HG02852 (cell line): Measurements from ENCODE around the gene DYNLL1.
"Not testable (repeated sequence)": the region's sequence is repeated elsewhere in the genome, so short reads cannot be mapped to it uniquely, and the experiment has no call there.

Experiments used
- ATAC-seq: cut with Tn5 transposase; IDR thresholded peaks from one replicate; pipeline ENCODE4 v1.9.1; 2021; ENCODE audit warnings: mild to moderate bottlenecking, moderate library complexity; ENCODE audit not compliant: unreplicated experiment

The DYNLL1 gene

DNA sequence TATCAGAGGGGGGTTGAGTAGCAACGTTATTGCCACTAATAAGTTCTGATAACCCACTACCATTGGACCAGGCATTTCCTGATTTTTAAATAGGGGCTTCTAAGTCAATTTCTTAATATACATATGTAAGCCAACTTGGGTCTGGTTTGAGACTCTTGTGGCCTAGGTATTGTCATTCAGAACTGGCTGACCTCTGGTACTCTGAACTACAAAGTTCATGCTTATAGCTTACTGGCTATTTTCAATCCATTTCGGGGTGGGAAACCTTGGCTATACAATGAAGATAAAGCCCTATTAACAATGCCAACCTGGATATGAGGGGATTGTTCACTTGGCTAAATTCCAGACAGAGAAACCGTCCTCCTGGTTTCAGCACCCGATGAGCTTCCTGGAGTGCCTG is 8.7 kb downstream of the DYNLL1 start:
- ATAC-seq: no peak

DNA sequence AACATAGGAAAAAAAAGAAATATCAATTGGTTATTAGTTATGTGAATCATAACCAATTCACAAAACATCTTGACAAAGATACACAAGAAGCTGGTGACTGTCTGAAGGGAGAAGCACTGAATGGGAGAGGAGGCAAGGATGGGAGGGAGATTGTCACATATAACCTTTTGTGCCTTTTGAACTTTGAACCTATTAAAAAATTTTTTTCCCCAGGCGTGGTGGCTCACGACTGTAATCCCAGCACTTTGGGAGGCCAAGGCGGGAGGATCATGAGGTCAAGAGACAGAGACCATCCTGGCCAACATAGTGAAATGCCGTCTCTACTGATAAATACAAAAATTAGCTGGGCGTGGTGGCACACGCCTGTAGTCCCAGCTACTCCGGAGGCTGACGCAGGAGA is 12.6 kb downstream of the DYNLL1 start:
- ATAC-seq: no peak

DNA sequence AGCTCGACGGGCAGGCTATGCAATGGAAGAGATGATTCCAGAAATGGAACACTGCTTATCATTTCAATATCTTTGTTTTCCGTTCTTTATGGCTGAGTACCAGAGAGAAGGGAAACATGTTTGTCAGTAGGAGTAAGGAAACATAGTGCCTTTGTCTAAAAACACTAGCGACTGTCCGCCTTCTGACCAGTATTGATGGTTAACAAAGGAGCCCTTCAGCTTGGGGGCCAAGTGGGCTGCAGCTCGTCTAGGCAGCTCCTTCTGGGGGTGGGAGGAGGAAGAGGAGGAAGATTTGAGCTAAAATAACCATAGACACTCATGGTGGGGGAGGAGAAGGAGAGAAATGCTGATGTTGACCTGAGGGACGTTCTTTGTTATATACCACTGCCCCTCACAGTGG is 18.1 kb downstream of the DYNLL1 start:
- no peak for ATAC-seq

DNA sequence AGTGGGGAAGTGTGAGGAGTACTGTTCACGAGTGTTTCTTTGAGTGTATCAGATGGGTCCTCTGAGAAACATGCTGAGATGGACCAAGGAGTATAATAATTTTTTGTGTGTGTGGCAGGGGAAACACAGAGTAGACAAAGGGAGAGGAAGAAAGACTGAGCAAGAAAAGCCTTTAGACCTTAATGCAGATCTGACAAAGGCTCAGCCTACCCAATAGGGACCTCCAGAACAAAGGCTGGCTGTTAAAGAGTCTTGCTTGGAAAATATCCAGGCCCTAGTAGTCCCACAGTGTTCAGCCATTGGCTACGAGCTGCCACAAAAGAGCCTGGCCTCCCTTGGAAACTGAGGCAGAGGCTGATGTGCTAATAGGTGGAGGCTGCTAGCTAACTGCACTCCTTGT is 19.6 kb downstream of the DYNLL1 start:
- no peak for ATAC-seq

DNA sequence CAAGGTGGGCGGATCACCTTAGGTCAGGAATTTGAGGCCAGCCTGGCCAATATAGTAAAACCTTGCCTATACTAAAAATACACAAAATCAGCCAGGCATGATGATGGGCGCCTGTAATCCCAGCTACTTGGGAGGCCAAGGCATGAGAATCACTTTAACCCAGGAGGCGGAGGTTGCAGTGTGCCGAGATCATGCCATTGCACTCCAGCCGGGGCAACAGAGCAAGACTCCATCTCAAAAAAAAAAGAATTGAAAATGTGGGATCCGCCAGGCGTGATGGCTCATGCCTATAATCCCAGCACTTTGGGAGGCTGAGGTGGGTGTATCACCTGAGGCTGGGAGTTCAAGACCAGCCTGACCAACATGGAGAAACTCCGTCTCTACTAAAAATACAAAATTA is 23.4 kb downstream of the DYNLL1 start:
- ATAC-seq: not testable (repeated sequence)

DNA sequence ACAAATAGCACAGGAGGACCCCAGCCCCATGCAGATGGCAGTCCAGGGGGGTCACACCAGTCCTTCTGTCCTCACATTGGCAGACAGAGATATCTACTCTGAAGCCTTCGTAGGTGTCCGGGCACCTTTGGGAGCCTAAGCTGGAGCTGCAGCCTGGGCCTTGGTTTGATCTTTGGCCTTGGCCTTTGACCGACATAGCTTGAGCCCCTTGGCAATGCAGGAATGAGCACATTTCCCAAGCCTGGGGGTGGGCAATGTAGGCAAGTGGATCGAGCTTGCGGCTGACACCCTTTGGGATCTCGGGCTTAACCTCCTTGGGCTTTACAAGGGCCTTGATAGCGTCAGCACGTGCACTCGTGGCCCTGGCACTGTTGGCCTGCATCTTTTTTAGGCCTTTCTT is 26.7 kb downstream of the DYNLL1 start:
- ATAC-seq: no peak

DNA sequence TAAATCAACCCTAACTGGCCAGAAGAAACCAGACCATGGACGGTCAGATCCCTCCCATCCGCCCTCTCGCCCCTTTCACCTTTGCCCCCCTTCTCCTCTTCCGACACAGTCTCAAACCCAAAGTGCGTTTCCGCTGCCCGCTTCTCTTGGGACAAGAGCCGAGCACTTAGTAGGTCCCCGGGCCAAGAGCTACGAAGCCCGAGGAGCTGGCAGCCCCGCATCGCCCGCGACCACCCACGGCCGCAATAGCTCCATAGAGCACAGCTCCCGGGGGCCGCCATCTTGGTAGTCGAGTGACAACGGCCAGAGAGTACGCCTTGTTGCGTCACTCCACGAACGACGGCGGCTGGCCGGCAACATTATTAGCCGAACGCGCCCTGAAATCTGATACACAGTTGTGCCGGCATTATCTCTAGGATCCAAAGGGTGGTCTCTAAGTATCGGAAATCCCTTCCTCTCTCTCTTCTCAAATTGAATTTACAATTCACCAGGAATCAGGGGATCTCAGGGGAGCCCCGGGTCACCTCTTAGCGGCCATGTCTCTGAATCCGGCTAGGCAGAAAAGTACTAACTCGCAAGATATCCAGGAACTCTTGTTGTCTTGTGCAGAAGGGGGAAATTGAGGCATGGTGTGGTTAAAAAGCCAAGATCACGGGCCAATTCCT is 33.1 kb downstream of the DYNLL1 start, which contains the start of gene COQ5:
Gene COQ5 (minus strand): TSS at position 298 of the 665 bp plus-strand sequence. CDS start 17 bp downstream, at position 281.
- peak; percentile 72 for ATAC-seq

DNA sequence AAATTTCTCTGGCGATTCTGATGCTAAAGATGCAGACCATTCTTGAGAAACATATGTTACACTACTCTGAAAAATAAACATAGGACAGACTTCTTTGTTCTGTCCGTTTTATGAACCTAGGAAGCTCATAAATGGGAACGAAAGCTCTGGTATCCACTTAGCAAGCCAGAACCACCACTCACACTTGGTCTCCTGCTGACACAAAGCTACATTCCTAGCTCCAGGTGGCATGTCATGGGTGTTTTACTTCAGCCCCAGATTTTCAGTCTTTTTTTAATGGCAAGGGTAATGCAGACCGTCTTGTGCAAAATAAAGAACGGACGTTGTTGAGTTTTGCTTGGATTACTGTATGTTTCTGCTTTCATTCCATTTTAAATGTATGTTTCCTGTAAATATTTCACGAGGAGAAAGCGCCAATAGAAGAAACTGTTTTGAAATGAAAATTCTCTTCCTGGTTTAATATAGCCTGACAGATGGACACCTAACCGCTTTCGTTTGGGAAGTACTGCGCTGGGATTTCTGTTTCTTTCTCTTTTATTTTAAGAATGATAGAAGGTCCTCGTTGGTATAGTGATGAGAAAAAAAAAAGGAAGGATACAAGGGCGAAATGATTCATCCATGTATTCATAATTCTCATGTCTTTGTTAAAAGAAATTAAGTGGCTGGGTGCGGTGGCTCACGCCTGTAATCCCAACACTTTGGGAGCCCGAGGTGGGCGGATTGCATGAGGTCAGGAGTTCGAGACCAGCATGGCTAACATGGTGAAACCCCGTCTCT is 33.9 kb downstream of the DYNLL1 start:
- ATAC-seq: no peak

DNA sequence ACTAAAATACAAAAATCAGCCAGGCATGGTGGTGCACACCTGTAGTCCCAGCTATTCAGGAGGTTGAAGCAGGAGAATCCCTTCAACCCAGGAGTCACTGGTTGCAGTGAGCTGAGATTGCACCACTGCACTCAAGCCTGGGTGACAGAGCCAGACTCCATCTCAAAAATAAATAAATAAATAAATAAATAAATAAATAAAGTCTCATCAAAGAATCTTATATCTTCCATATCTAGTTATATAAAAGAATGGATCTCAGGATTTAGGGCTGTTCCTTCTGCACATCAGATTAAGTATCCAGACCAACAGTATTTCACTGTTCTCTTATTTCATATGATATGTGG is 34.5 kb downstream of the DYNLL1 start:
- ATAC-seq: not testable (repeated sequence)

DNA sequence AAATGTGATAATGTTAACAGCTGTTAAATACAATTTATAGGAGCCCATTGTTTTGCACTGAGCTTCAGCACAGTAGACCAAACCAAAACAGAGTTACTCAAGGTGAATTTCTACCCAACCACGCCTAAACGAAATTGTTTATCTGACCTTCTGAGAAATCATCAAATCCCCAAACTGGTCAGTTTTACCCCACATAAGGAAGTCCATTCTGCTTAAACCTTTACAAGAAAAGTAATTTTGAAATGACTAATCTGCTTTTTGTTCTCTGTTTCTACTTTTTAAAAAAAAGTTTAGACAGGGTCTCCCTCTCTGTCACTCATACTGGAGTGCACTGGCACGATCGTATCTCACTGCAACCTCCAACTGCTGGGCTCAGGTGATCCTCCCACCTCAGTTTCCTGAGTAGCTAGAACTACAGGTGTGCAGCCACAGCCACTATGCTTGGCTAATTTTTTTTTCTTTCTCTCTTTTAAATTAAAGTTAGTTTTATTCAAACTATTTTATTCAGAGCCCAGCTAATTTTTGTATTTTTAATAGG is 36.9 kb downstream of the DYNLL1 start:
- no peak for ATAC-seq

DNA sequence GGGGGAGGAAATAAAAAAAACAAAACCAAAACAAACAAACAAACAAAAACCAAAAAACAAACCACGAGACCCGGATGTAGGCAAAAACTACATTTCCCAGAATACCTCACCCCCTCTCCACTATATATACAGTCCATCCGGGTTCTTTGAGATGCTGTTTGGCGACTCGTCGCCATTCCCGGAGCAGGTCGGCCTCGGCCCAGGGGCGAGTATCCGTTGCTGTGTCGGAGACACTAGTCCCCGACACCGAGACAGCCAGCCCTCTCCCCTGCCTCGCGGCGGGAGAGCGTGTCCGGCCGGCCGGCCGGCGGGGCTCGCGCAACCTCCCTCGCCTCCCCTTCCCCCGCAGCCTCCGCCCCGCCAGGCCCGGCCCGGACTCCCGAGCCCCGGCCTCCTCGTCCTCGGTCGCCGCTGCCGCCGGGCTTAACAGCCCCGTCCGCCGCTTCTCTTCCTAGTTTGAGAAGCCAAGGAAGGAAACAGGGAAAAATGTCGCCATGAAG is 38.3 kb downstream of the DYNLL1 start, which contains the start of gene RNF10:
Gene RNF10 (plus strand): TSS at position 154 of the 500 bp plus-strand sequence. CDS start 456 bp downstream, outside the sequence.
- no peak for ATAC-seq

DNA sequence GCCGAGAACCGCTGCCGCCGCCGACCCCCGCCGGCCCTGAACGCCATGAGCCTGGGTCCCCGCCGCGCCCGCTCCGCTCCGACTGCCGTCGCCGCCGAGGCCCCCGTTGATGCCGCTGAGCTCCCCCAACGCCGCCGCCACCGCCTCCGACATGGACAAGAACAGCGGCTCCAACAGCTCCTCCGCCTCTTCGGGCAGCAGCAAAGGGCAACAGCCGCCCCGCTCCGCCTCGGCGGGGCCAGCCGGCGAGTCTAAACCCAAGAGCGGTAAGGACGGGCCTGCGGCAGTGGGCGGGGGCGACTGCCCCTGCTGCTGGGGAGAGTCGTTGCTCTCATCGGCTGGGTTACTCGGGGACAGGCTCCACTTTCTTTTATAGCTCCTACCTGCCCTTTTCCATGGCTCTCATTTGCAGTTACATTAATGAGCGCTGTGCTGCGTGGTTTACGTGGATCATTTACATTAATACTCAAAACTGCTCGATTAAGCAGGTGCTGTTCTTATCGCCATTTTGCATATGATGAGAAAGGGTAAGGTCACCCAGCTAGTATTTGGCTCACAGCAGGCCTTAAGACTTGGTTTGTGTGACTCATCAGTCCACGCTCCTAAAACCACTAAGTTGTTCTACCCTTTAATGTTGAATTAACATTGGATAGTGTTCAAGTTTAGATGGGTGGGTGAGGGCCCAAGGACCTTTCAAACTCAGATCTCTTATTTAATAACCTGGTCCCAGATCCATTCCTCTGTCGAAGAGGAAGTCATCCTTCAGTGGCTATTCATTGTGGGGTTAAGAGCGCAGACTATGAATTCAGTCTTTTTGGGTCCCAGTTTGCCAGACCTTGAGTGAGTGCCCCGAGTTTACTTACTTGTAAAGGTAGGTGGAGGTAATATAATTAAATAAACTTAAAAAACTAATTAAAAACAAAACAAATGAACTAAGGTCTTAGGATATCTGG is 39.1 kb downstream of the DYNLL1 start:
- no peak for ATAC-seq

DNA sequence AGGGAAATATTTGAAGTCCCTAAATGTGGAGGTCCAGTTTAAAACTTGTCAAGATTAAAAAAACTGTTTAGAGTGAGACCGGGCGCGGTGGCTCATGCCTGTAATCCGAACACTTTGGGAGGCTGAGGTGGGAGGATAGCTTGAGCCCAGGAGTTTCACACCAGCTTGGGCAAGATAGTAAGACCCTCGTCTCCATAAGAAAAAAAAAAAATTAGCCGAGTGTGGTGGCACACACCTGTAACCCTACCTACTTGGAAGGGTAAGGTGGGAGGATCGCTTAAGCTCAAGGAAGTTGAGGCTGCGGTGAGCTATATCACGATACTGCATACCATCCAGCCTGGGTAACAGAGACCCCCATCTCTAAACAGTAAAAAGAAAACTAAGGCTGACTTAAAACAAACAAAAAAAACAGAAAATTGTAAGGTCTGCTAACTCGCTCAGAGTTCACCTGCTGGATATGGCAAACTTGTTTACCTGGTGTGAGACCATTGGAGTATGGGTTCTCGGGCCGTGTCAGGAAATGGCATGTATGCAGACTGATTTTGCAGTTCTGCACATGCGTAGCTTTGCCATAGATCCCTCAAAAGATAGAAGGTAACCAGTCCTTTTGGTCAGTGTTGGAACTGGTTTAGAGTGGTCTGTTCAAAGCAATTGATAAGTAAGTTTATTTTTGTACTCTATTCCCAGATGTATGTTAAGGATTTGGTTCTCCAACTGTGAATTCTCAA is 40.3 kb downstream of the DYNLL1 start:
- ATAC-seq: no peak

DNA sequence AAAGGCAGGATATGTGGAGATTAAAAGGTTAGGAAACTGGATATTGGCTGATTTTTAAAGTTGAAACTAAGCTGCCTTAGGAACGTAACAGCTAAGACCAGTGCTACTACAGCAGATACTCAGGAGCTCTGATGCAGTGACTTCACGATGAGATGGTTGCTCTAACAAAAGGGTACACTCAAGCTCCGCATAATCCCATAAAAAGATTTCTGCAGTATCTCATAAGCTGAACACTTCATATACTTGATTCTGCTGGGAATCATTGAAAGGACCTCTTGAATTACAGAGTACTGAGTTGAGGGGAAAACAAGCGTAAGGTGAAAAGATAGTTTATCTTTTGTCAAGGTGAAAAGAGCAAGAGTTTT is 41.9 kb downstream of the DYNLL1 start:
- no peak for ATAC-seq

DNA sequence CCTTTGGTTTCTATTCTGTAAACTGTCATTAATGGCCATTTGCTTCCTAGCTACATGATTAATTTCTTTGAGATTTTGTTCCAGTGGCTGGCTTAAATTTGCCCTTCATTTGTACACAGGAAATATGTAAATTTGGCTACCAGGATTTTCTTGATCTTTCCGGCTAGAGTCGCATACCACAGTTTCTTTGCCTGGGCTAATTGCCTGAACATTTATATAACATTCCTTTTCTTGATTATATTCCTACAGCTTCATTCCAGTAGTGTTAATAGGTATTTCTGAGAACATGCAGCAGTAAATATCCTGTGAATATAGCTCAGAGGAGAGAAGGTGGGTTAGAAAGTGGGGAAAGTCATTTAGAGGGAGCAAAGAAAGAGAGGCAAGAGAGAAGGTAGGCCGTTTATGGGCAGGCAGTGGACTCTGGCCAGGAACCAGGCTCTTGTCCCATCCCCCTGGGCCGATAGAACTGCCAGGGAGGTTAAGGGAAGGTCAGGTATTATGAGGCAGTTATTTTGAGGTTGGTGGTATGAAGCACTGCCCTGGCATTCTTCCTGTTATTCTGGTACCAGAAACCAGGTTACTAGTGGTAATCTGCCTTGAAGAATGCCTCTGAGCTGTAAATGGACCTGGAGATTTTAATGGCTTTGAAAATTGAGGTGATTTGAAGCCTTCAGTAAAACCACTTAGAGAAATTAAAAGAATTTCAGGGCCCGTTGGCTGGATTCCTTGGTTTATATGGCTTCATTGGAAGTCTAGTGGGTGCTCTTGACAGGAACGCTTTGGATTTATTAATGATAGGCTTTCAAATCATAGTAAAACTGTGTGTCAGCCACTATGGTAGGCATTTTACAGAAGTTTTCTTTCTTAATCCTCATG is 42.6 kb downstream of the DYNLL1 start:
- ATAC-seq: no peak

DNA sequence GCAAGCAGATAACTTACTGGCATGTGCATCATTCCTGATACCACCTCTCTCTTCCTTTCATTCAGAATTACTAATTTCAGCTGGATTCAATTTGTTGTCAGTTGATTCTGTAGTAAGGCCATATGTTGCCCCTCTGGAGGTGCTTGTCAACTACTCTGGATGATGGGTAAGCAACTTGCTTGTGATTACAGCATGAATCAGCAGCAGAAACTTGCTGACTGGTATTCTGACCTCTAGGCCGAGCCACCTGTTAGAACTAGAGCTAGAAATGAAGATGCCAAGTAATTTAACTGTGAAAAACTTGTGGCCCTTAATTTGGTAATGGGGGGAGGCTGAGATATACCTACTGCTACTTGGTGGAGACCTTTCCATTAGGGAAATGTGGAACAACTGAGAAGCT is 43.4 kb downstream of the DYNLL1 start:
- no peak for ATAC-seq

DNA sequence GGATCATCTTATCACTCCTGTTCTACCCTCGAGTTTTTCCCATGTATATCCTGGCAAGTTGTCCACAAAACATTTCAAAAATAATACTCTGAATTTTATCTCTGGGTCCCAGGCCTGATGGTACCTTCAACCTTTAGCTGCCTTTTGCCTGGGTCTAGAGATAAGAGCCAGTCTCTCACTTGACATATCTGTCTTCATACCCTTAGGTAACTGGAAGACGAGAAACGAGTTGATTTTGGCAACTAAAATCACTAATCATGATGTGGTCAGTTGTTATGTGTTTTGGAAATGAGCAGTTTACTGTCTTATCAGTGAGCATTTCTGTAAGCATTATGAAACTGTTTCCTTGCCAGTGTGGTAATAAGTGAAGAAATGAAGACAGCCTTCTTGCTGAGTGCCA is 44.5 kb downstream of the DYNLL1 start:
- ATAC-seq: no peak

DNA sequence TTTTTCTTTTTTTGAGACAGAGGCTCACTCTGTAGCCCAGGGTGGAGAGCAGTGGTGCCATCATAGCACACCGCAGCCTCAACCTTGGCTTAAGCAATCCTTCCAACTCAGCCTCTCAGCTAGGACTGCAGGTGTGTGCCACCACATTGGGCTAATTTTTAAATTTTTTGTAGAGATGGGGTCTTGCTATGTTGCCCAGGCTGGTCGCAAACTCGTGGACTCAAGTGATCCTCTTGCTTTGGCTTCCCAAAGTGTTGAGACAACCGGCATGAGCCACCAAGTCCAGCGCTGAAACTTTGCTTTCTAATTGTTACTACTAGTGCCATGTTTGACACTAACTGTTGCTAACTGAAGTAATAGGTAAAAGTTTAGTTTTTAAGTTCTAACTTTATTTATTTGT is 46.3 kb downstream of the DYNLL1 start:
- ATAC-seq: no peak

DNA sequence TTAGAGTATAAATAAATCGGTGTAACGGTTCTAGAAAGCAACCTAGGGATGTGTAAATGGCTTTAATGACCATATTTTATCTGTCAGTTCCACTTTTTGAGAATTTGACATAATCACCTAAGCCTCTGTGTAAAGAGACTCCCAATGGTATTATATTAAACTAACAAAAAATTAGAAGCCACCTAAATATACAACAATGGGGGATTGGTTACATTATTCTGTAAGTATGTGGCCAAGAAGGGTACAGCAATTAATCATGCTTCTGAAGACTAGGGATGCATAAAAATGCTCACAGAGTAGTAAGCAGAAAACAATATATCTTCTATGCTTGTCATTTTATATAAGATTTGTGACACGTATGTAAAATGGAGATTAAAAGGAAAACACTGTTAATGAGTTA is 48.8 kb downstream of the DYNLL1 start:
- ATAC-seq: no peak
